ENCODE results near the gene OR2H1.

The OR2H1 gene

GRCh38 chr6:29509711-29510110 is 52.8 kb downstream of the OR2H1 start:
- DNase-seq (ENCODE audit: low spot score) = no peak
- FAIRE-seq = no peak

- FAIRE-seq (no peak), DNase-seq (ENCODE audit: low spot score) (no peak)
Observed at GRCh38 chr6:29510202-29510601, 53.2 kb downstream of the OR2H1 start.

GRCh38 chr6:29510746-29511300 is 53.9 kb downstream of the OR2H1 start:
- DNase-seq (ENCODE audit: low spot score) (no peak), FAIRE-seq (no peak)

Measured in RCC 7860 (cell line).